WTC11 (cell line): ENCODE data around the gene ZDHHC24. TPM values are rescaled to one million over a fixed set of nuclear protein-coding genes. Genes with fewer than 3 reads are reported as not detected.

ENCODE experiments used
- ATAC-seq: fragments of 200-7000 bp; cut with Tn5 transposase; 2 replicates; pipeline ENCODE4 v1.10.0; 2021; ENCODE audit warnings: mild to moderate bottlenecking, moderate library complexity
- CTCF ChIA-PET: fragments of 300-600 bp; sonication (Branson Sonifier 250); formaldehyde crosslinking; loops from one replicate; lab custom pipeline; 2021; ENCODE audit warnings: antibody characterized with exemption; lab: Charles Lee
- POLR2A ChIA-PET: fragments of 350-600 bp; sonication (Branson Sonifier 250); formaldehyde crosslinking; loops from one replicate; lab custom pipeline; 2021; ENCODE audit warnings: antibody characterized with exemption; lab: Charles Lee
- DNase-seq: peaks from one replicate; pipeline ENCODE4 v3.0.0; 2021; ENCODE audit warnings: low spot score
- H3K27ac Mint-ChIP-seq: 2 replicates; pipeline ENCODE4 v1.8.0; 2021; ENCODE audit warnings: mixed read lengths
- H3K27me3 Mint-ChIP-seq: 2 replicates; pipeline ENCODE4 v1.8.0; 2021; ENCODE audit warnings: low read depth, mild to moderate bottlenecking, moderate library complexity, mixed read lengths
- H3K36me3 Mint-ChIP-seq: 2 replicates; pipeline ENCODE4 v1.8.0; 2021; ENCODE audit warnings: mixed read lengths
- H3K4me1 Mint-ChIP-seq: 2 replicates; pipeline ENCODE4 v1.8.0; 2022; ENCODE audit warnings: mixed read lengths
- H3K4me3 Mint-ChIP-seq: 2 replicates; pipeline ENCODE4 v1.8.0; 2021; ENCODE audit warnings: mild to moderate bottlenecking, moderate library complexity, mixed read lengths
- H3K9me3 Mint-ChIP-seq: 2 replicates; pipeline ENCODE4 v1.8.0; 2021; ENCODE audit warnings: mixed read lengths
- ATF1 ChIP-seq: sonication (generic); formaldehyde crosslinking; IDR thresholded peaks from 2 replicates; pipeline ENCODE4 v1.8.1; 2023; ENCODE audit warnings: mild to moderate bottlenecking, moderate library complexity, missing genetic modification reagents
- ESRRA ChIP-seq: sonication (generic); formaldehyde crosslinking; IDR thresholded peaks from 2 replicates; pipeline ENCODE4 v1.8.1; 2022; ENCODE audit warnings: mild to moderate bottlenecking, missing genetic modification reagents, borderline replicate concordance
- HMGXB4 ChIP-seq: sonication (generic); formaldehyde crosslinking; IDR thresholded peaks from 2 replicates; pipeline ENCODE4 v1.8.1; 2023; ENCODE audit warnings: mild to moderate bottlenecking, moderate library complexity, missing genetic modification reagents
- NFATC4 ChIP-seq: fragments of 250-450 bp; sonication (Bioruptor Pico); IDR thresholded peaks from 2 replicates; pipeline ENCODE4 v1.9.0; 2021; ENCODE audit warnings: mild to moderate bottlenecking
- NFYB ChIP-seq: sonication (generic); formaldehyde crosslinking; conservative IDR thresholded peaks from 2 replicates; pipeline ENCODE4 v1.8.0; 2022; ENCODE audit warnings: low read depth, missing genetic modification reagents
- NR1H2 ChIP-seq: sonication (generic); formaldehyde crosslinking; IDR thresholded peaks from 2 replicates; pipeline ENCODE4 v1.9.0; 2021; ENCODE audit warnings: mild to moderate bottlenecking, moderate library complexity, missing genetic modification reagents
- NR3C1 ChIP-seq: sonication (generic); formaldehyde crosslinking; conservative IDR thresholded peaks from 2 replicates; pipeline ENCODE4 v1.8.1; 2023; ENCODE audit warnings: low read depth, mild to moderate bottlenecking, missing genetic modification reagents
- PRRX2 ChIP-seq: fragments of 250-450 bp; sonication (Bioruptor Pico); IDR thresholded peaks from 2 replicates; pipeline ENCODE4 v1.8.0; 2021; ENCODE audit warnings: mild to moderate bottlenecking
- RORB ChIP-seq: fragments of 250-450 bp; sonication (Bioruptor Pico); IDR thresholded peaks from 2 replicates; pipeline ENCODE4 v1.9.0; 2021; ENCODE audit warnings: mild to moderate bottlenecking
- SMAD3 ChIP-seq: sonication (generic); formaldehyde crosslinking; IDR thresholded peaks from 2 replicates; pipeline ENCODE4 v1.8.0; 2022; ENCODE audit warnings: missing genetic modification reagents, mild to moderate bottlenecking, borderline replicate concordance
- SMAD4 ChIP-seq: sonication (generic); formaldehyde crosslinking; IDR thresholded peaks from 2 replicates; pipeline ENCODE4 v1.8.0; 2022; ENCODE audit warnings: mild to moderate bottlenecking, missing genetic modification reagents
- STAT6 ChIP-seq: sonication (generic); formaldehyde crosslinking; conservative IDR thresholded peaks from 2 replicates; pipeline ENCODE4 v1.8.1; 2023; ENCODE audit warnings: mild to moderate bottlenecking, low read depth, missing genetic modification reagents, moderate library complexity
- USF2 ChIP-seq: sonication (generic); formaldehyde crosslinking; IDR thresholded peaks from 2 replicates; pipeline ENCODE4 v1.8.1; 2023; ENCODE audit warnings: mild to moderate bottlenecking, missing genetic modification reagents, moderate library complexity
- ZBTB21 ChIP-seq: sonication (generic); formaldehyde crosslinking; IDR thresholded peaks from 2 replicates; pipeline ENCODE4 v1.8.1; 2023; ENCODE audit warnings: mild to moderate bottlenecking, missing genetic modification reagents, borderline replicate concordance
- ZNF396 ChIP-seq: fragments of 250-450 bp; sonication (Bioruptor Pico); IDR thresholded peaks from 2 replicates; pipeline ENCODE4 v1.8.0; 2021; ENCODE audit warnings: mild to moderate bottlenecking, moderate library complexity, borderline replicate concordance
- ZSCAN18 ChIP-seq: fragments of 250-450 bp; sonication (Bioruptor Pico); IDR thresholded peaks from 2 replicates; pipeline ENCODE4 v2.1.2; 2022; ENCODE audit warnings: mild to moderate bottlenecking, moderate library complexity
- total RNA-seq: library from RNA; stranded (reverse); gene quantifications from 3 replicates; pipeline ENCODE4 v1.2.3, GENCODE V29; 2021
- TF ChIP-seq, protein P1 (sequence below): sonication (generic); formaldehyde crosslinking; IDR thresholded peaks from 2 replicates; pipeline ENCODE4 v1.8.1; 2023; ENCODE audit warnings: mild to moderate bottlenecking, missing genetic modification reagents, moderate library complexity
- TF ChIP-seq, protein P2 (sequence below): fragments of 250-450 bp; sonication (Bioruptor Pico); conservative IDR thresholded peaks from 2 replicates; pipeline ENCODE4 v1.9.0; 2021; ENCODE audit warnings: mild to moderate bottlenecking
- TF ChIP-seq, protein P3 (sequence below): sonication (generic); formaldehyde crosslinking; IDR thresholded peaks from 2 replicates; pipeline ENCODE4 v1.8.0; 2022; ENCODE audit warnings: mild to moderate bottlenecking, missing genetic modification reagents
- TF ChIP-seq, protein P4 (sequence below): sonication (generic); formaldehyde crosslinking; IDR thresholded peaks from 2 replicates; pipeline ENCODE4 v1.8.0; 2022; ENCODE audit warnings: missing genetic modification reagents

ZDHHC24 gene
- total RNA-seq, 1 experiment from 2014 or later = 14.8 TPM

DNA sequence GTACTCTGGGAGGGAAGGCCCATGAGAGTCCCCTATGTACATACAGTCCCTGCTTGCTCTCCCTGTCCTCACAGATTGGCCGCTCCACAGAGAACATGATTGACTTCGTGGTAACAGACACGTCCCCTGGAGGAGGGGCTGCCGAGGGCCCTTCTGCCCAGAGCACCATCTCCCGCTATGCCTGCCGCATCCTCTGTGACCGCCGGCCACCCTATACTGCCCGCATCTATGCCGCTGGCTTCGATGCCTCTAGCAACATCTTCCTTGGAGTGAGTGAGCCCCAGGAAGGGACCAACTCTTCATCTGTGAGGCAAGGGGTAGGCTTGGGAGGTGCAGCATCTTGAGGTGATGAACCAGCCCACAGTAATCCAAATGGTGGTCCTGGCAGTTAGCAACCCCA, 72.7 kb downstream of the ZDHHC24 start (continued):
- TF ChIP-seq, protein P1, sequence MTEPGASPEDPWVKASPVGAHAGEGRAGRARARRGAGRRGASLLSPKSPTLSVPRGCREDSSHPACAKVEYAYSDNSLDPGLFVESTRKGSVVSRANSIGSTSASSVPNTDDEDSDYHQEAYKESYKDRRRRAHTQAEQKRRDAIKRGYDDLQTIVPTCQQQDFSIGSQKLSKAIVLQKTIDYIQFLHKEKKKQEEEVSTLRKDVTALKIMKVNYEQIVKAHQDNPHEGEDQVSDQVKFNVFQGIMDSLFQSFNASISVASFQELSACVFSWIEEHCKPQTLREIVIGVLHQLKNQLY (CRISPR knock-in tag) = no peak
- TF ChIP-seq HMGXB4 (no peak), NR3C1 (CRISPR knock-in tag) (no peak), NFATC4 (CRISPR knock-in tag) (no peak), ZSCAN18 (CRISPR knock-in tag) (no peak), ZNF396 (no peak), SMAD3 (CRISPR knock-in tag) (no peak), PRRX2 (no peak)
- TF ChIP-seq, all 79 proteins: peak for 0

DNA sequence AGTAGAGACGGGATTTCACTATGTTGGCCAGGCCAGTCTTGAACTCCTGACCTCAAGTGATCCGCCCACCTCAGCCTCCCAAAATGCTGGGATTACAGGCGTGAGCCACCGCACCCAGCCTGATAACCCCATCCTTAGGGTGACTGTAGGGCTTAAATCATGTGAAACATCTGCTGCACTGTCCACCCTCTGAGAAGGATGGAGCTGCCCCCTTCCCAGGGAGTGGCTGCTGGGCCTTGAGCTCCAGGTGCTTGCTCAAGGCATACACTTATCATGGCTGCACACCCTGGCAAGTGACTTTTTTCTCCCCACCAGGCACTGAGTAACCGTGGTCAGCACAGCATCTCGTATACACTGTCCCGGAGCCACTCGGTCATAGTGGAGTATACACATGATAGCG, 73.8 kb downstream of the ZDHHC24 start:
- Mint-ChIP-seq H3K4me3 (no peak overlapping the region), H3K9me3 (no peaks in the 10 kb centered on the region), H3K27ac (no peak overlapping the region), H3K36me3 (peaks cover 2% of the 10 kb centered on the region; the same call in 1 of the 2 replicates), H3K4me1 (peaks cover 34% of the 10 kb centered on the region), H3K27me3 (no peaks in the 10 kb centered on the region; the same call in 1 of the 2 replicates)
- ChIA-PET CTCF (no interaction called here), POLR2A (no interaction called here)
- ATAC-seq (no peak), DNase-seq (no peak)
- TF ChIP-seq SMAD4 = no peak
- TF ChIP-seq, protein P2, sequence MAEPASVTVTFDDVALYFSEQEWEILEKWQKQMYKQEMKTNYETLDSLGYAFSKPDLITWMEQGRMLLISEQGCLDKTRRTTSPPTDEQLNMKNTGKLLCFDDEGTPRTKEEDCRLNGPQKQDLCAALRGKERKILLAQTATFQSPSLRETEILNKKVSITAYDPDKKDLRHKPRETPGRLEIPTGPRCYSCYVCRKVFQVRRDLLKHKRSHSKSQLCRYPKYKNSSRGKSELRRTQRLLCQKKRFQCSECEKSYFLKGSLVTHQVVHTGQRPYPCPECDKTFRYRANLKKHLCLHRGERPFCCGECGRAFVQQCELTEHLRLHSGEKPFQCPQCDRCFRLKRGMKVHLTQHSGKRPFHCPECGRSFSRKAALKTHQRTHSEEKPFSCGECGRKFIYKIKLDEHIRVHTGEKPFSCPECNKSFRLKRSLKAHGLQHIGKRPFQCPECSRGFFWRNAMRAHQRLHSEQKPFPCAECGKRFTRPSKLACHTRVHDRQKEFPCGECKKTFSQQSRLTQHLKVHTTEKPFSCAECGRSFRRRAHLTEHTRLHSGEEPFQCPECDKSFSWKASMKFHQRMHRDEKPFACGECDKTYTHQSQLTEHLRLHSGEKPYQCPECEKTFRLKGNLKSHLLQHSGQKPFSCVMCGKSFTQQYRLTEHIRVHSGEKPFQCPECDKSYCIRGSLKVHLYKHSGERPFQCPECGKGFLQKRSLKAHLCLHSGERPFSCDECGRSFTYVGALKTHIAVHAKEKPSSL (CRISPR knock-in tag) = no peak
- TF ChIP-seq NR1H2 = no peak
- no peak for TF ChIP-seq STAT6
- TF ChIP-seq, protein P3, sequence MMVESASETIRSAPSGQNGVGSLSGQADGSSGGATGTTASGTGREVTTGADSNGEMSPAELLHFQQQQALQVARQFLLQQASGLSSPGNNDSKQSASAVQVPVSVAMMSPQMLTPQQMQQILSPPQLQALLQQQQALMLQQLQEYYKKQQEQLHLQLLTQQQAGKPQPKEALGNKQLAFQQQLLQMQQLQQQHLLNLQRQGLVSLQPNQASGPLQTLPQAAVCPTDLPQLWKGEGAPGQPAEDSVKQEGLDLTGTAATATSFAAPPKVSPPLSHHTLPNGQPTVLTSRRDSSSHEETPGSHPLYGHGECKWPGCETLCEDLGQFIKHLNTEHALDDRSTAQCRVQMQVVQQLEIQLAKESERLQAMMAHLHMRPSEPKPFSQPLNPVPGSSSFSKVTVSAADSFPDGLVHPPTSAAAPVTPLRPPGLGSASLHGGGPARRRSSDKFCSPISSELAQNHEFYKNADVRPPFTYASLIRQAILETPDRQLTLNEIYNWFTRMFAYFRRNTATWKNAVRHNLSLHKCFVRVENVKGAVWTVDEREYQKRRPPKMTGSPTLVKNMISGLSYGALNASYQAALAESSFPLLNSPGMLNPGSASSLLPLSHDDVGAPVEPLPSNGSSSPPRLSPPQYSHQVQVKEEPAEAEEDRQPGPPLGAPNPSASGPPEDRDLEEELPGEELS = no peak
- TF ChIP-seq NR3C1 (CRISPR knock-in tag) = no peak
- no peak for TF ChIP-seq ATF1
- TF ChIP-seq ESRRA (CRISPR knock-in tag) = no peak
- TF ChIP-seq USF2 (CRISPR knock-in tag) = no peak
- TF ChIP-seq RORB (CRISPR knock-in tag) = no peak
- TF ChIP-seq, protein P1 (CRISPR knock-in tag) = no peak
- TF ChIP-seq, protein P4, sequence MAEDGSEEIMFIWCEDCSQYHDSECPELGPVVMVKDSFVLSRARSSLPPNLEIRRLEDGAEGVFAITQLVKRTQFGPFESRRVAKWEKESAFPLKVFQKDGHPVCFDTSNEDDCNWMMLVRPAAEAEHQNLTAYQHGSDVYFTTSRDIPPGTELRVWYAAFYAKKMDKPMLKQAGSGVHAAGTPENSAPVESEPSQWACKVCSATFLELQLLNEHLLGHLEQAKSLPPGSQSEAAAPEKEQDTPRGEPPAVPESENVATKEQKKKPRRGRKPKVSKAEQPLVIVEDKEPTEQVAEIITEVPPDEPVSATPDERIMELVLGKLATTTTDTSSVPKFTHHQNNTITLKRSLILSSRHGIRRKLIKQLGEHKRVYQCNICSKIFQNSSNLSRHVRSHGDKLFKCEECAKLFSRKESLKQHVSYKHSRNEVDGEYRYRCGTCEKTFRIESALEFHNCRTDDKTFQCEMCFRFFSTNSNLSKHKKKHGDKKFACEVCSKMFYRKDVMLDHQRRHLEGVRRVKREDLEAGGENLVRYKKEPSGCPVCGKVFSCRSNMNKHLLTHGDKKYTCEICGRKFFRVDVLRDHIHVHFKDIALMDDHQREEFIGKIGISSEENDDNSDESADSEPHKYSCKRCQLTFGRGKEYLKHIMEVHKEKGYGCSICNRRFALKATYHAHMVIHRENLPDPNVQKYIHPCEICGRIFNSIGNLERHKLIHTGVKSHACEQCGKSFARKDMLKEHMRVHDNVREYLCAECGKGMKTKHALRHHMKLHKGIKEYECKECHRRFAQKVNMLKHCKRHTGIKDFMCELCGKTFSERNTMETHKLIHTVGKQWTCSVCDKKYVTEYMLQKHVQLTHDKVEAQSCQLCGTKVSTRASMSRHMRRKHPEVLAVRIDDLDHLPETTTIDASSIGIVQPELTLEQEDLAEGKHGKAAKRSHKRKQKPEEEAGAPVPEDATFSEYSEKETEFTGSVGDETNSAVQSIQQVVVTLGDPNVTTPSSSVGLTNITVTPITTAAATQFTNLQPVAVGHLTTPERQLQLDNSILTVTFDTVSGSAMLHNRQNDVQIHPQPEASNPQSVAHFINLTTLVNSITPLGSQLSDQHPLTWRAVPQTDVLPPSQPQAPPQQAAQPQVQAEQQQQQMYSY = no peak
- TF ChIP-seq NFYB = no peak
- TF ChIP-seq ZBTB21 = no peak
